ENCODE results near the gene DIO3.

DIO3 gene

GRCh38 chr14:101588990-101589389 lies 27.7 kb downstream of the DIO3 start:
- no peak for DNase-seq (ENCODE audit: low read depth)
- no peak overlapping the region for H3K4me3 ChIP-seq (ENCODE audit: low read length)
- TF ChIP-seq, protein P1, sequence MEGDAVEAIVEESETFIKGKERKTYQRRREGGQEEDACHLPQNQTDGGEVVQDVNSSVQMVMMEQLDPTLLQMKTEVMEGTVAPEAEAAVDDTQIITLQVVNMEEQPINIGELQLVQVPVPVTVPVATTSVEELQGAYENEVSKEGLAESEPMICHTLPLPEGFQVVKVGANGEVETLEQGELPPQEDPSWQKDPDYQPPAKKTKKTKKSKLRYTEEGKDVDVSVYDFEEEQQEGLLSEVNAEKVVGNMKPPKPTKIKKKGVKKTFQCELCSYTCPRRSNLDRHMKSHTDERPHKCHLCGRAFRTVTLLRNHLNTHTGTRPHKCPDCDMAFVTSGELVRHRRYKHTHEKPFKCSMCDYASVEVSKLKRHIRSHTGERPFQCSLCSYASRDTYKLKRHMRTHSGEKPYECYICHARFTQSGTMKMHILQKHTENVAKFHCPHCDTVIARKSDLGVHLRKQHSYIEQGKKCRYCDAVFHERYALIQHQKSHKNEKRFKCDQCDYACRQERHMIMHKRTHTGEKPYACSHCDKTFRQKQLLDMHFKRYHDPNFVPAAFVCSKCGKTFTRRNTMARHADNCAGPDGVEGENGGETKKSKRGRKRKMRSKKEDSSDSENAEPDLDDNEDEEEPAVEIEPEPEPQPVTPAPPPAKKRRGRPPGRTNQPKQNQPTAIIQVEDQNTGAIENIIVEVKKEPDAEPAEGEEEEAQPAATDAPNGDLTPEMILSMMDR (conservative IDR thresholded peaks at IDR 0.05; ENCODE audit: low read length), result no peak

DNA sequence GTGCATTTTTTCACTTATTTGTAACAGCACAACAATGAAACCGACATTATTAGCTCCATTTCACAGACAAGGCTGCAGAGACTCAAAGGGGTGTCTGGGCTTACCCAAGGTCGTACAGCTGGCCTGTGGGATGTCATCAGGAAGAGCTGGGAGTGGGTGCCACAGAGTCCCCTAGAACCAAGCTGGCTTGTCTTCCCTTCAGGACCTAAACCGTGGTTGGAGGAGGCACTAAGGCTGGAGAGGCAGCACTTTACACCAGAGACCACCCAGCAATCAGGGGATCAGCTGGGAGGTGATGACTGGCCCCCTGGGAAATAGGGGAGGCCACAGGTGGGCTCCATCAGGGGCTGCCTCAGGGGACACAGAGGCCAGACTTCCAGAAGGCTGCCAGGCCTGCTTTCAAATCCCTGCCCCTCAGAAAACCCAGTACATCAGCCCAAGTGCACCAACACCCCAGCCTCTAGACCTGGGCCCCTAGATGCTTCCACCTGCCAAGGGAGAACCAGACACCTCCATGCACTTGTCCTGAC lies 28.3 kb downstream of the DIO3 start:
- no peak for DNase-seq (ENCODE audit: low read depth)
- TF ChIP-seq, protein P1 (conservative IDR thresholded peaks at IDR 0.05; ENCODE audit: low read length), result no peak
- no peak overlapping the region for H3K4me3 ChIP-seq (ENCODE audit: low read length)

DNA sequence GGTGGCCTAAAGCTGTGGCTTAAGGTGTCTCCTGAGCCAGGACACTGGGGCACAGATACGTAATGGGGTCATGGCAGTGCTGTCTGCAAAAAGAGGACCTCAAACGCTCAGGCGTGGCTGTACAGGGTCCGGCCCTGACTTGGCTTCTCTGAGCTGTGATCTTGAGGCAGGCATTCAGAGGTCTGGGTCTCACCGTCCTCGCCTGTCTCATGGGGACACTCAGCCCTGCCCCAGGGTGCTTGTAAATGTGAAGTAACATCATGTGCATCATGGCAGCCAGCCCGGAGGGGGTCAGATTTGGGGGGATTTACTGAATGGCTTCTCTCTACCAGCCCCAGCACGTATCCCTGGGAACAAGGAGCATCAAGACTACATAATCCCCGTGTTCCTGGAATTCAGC lies 28.8 kb downstream of the DIO3 start:
- TF ChIP-seq, protein P1 (conservative IDR thresholded peaks at IDR 0.05; ENCODE audit: low read length), result no peak
- no peak for DNase-seq (ENCODE audit: low read depth)
- no peak overlapping the region for H3K4me3 ChIP-seq (ENCODE audit: low read length)

DNA sequence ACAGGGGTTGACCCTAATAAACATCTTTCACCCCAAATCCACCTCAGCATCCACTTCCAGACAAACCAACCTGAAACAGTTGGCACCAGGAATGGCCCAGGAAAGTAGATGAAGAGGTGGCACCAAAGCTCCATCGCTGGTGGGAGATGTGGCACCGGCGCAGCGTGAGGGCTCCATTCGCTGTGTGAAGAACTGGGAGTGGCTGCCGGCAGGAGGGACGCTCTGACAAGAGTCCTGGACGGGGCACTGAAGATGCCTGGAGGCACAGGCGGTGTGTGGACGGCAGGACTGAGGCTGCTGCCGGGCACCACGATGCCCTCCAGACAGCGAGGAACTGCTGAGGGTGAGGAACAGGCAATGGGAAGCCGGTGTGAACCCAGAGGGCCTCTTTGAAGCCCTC lies 29.3 kb downstream of the DIO3 start:
- DNase-seq (ENCODE audit: low read depth), result no peak
- H3K4me3 ChIP-seq (ENCODE audit: low read length), result no peak overlapping the region
- TF ChIP-seq, protein P1 (conservative IDR thresholded peaks at IDR 0.05; ENCODE audit: low read length), result no peak

DNA sequence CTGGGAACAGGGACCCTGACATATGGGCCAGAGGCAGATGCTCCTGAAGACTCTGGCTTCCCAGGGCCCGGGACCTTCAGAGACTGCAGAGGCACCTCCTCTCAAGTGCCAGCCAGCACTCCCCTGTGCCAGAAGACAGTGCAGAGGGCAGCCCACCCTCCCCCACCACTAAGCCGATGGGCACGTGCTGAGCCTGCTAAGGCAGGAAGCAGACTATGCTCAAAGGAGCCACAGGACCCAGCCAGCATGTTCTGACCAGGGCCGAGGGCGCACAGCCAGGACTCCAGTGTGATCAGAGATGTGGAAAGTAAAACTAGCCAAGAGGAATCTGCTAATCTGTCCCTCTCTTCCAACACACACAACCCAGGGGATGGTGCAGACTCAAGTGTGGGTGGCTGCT lies 29.8 kb downstream of the DIO3 start:
- DNase-seq (ENCODE audit: low read depth), result no peak
- TF ChIP-seq, protein P1 (conservative IDR thresholded peaks at IDR 0.05; ENCODE audit: low read length), result no peak
- no peak overlapping the region for H3K4me3 ChIP-seq (ENCODE audit: low read length)

DNA sequence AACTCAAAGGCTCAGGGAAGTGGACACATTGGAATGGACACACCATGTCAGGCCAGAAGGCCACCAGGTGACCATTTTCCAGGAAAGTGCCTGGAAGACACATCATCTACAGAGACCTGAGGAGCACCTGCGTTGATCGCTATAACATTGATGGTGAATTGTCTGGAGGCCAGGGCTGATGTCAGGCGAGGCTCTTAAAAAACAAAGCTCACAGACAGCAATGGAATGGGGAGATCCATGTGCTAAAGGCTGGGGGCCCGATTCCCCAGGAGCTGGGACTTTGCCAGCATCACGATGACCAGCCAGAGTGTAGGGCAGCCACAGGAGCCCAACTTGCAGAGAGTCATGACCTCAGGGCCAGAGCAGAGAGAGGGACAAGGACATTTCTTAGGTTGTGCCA lies 30.3 kb downstream of the DIO3 start:
- no peak overlapping the region for H3K4me3 ChIP-seq (ENCODE audit: low read length)
- DNase-seq (ENCODE audit: low read depth), result no peak
- TF ChIP-seq, protein P1 (conservative IDR thresholded peaks at IDR 0.05; ENCODE audit: low read length), result no peak

DNA sequence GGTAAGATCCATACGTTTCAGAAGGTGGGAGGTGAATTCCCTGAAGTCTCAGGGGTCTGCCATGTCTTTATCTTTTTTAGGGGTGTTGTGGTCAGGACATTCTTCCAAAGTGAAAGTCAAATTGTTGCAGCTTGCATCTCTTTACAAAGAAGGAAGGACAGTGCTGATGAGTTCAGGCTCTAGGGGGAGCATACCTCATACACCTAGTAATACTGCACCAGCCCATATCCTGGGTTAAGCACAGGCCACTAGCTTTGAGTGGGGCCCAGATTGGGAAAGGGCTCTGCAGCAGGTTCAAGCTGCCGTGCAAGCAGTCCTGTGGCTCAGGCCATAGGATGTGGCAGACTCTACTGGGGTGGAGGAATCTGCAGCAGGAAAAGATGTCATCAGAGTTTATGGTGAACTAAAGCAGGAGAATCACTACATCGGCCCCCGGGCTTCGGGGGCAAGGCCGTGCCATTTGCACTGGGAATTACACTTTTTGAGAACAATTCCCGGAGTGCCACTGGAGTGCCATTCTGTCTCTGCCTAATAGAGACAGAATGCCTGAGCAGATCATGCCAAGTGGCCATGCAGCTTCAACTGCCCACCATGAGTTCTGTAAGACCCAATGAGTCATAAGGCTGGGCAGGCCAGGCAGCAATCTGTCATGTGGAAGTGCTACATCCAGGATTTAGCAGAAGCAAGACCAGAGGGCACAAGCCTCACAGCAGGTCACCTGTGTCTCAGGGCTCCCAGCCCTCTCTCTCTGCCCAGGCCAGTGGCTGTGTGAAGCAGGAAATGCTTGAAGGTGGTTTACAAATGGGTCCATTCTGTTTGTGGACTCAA lies 32.3 kb downstream of the DIO3 start:
- no peak for DNase-seq (ENCODE audit: low read depth)
- no peak overlapping the region for H3K4me3 ChIP-seq (ENCODE audit: low read length)
- TF ChIP-seq, protein P1 (conservative IDR thresholded peaks at IDR 0.05; ENCODE audit: low read length), result no peak

All from AG10803 (cell line).